ENCODE results near the gene HK3.
"Not testable (repeated sequence)": the region's sequence is repeated elsewhere in the genome, so short reads cannot be mapped to it uniquely, and the experiment has no call there.

HK3 gene

GRCh38 chr5:176870644-176871043, 28.5 kb downstream of the HK3 start:
- in situ Hi-C loops (cut with MboI; ENCODE audit: low sequenced_read_pairs) = not testable (repeated sequence)

GRCh38 chr5:176870110-176870591, 29.0 kb downstream of the HK3 start:
- in situ Hi-C loops (cut with MboI; ENCODE audit: low sequenced_read_pairs) = no loop called here

DNA sequence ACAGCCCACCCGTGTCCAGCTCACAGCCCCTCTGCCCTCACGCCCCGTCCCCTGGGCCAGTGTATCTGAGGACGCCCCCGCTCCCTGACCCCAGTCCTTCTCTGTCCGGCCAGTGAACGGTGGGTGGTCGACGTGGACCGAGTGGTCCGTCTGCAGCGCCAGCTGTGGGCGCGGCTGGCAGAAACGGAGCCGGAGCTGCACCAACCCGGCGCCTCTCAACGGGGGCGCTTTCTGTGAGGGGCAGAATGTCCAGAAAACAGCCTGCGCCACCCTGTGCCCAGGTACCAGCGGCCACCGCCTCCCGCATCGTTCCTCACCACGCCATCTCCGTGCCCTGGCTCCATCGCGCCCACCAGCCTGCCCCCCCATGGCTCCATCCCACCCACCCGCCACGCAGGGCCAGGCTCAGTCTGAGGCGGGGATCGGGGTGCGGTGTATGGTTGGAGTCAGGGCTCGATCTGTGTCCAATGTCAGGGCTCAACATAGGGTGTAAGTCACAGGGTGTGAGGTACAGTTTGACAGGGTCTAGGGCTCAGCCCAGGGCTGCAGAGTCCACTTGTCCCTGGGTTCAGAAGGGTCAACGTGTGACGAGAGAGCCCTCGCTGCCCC, 29.5 kb downstream of the HK3 start:
- in situ Hi-C loops (cut with MboI; ENCODE audit: low sequenced_read_pairs) = no loop called here

DNA sequence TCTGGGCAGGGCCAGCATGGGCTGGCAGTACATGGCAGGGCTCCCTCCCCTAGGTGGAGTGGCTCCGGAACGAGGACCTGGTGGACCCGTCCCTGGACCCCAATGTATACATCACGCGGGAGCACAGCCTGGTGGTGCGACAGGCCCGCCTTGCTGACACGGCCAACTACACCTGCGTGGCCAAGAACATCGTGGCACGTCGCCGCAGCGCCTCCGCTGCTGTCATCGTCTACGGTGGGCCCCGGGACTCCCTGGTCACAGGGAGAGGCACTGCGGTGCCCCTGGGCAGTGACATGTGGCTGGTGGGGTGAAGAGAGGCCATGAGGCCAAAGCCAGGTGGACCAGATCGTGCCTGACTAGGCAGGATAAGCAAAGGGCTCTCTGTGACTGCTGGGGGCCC, 30.4 kb downstream of the HK3 start:
- in situ Hi-C loops (cut with MboI; ENCODE audit: low sequenced_read_pairs) = no loop called here

DNA sequence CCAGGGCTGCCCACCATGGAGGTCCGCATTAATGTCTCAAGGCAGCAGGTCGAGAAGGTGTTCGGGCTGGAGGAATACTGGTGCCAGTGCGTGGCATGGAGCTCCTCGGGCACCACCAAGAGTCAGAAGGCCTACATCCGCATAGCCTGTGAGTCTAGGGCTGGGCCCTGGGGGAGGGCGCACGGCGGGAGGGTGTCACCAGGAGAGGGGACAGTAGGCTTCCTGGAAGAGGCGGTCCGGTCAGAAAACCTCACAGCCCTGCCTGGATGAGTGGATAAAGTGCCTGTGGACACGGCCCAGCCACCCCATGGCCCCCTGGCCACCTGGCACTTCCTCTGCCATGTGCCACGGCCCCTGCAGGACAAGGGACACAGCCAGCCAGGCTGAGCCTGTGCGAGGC, 31.0 kb downstream of the HK3 start:
- in situ Hi-C loops (cut with MboI; ENCODE audit: low sequenced_read_pairs) = no loop called here

DNA sequence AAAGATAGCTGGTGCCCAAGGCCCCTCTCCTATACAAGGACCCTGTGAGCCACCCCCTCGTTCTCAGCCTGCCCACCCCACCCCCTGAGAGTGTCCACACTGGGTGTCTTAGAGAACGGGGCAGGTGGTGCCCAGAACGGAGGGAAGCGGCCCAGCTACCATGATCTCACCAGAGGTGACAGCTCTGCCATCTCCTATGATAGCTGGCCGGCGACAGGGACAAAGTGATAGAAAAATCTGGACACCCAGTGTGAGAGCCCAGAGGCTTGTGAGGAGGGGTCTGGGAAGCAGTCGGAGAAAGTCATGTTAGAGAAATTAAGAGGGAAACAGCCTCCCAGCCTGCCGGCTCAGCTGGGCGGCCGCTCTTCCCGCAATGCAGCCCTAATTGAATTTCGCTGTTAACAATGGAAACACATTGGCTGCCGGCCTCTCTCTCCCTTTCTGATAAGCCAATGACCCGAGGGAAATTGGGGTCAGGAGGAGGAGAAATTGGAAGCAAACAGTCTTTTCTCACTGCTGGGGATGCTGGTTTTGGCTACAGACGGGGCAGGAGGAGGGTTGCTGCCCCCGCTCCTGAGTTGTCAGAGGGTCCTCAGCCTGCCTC, 32.3 kb downstream of the HK3 start:
- in situ Hi-C loops (cut with MboI; ENCODE audit: low sequenced_read_pairs) = no loop called here

DNA sequence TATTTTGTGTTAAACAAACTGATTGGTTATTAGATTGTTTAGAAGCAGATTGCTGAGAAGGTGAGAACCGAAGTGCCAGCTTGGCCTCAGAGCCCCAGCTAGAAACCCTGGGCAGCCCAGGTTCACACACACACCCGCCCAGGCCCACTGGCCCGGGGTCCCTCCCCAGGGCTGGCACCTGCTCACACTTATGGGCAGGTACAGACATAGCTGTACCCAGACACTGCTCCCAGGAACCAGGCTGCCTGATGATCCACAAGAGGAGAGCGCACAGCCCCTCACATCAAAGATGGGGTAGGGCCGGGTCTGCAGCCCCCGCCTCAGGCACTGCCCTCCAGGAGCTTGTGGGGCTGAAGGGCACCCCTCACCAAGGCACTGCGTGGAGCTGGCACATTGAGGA, 33.2 kb downstream of the HK3 start:
- in situ Hi-C loops (cut with MboI; ENCODE audit: low sequenced_read_pairs) = no loop called here

GRCh38 chr5:176864755-176865154, 34.4 kb downstream of the HK3 start:
- in situ Hi-C loops (cut with MboI; ENCODE audit: low sequenced_read_pairs) = no loop called here

DNA sequence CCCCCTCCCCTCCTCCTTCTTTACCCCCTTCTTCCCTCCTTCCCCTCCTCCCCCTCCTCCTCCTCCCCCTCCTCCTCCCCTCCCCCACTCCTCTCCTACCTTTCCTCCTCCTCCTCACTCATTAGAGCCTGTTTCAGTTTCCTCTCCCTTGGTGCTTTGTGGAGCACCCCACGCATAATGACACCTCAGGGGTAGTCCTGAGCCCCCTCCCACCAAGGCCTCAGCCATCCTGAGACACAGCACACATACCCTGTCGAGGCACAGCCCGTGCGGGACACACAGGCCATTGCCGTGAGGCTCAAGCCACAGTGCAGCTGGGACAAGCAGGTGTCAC, 35.4 kb downstream of the HK3 start:
- in situ Hi-C loops (cut with MboI; ENCODE audit: low sequenced_read_pairs) = no loop called here

DNA sequence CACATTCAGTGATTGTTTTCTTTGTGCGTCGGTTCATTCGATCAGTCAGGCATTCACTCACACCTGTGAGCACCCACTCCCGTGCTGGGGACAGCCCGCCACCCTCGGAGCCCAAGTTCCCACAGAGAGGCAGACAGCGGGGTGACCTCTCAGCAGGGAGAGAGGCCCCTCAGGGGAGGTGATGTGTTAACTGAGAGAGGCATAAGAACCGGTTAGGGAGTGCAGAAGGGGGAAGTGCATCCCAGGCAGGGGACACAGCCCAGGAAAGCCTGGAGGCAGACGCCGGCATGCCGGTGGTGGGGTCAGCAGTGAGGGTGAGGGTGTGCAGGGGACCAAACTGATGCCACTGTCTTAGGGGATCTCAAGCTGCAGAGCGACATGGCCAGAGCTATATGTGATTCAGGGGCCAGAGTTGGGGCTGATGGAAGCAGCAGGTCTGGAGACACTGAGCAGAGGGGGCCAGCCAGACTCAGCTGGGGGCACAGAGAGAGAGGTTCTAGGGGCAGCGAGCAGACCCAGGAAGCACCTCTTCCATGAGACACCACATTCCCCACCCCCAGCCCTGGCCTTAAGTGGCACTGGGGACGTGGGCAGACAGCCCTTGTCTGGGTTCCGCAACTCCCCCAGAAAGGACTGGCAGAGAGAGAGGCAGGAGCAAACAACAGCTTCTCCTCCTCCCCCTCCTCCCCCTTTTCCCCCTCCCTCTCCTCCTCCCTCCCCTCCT, 35.9 kb downstream of the HK3 start:
- in situ Hi-C loops (cut with MboI; ENCODE audit: low sequenced_read_pairs) = no loop called here

DNA sequence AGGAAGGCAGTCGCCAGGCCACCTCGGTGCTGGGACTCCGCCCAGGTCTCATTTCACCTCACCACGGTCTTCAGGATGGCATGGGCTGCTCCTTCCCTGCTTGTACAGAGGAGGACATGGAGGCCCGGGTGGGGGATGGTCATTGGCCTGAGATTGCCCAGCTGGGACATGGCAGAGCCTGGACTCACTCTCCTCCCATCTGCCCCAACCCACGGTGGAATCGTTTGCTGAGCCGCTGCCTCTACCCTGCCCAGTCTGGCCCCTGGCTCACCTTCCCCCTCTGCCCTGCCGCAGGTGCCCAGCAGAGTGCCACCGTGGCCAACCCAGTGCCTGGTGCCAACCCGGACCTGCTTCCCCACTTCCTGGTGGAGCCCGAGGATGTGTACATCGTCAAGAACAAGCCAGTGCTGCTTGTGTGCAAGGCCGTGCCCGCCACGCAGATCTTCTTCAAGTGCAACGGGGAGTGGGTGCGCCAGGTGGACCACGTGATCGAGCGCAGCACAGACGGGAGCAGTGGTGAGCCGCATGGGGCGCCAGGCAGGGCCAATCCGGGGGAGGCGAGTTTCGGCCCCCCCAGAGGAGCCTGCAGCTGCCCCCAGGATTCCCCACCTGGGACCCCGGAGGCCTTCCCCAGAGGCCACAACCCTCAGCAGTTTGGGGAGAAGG, 36.7 kb downstream of the HK3 start:
- in situ Hi-C loops (cut with MboI; ENCODE audit: low sequenced_read_pairs) = no loop called here

GRCh38 chr5:176861276-176861675, 37.9 kb downstream of the HK3 start:
- in situ Hi-C loops (cut with MboI; ENCODE audit: low sequenced_read_pairs) = no loop called here

DNA sequence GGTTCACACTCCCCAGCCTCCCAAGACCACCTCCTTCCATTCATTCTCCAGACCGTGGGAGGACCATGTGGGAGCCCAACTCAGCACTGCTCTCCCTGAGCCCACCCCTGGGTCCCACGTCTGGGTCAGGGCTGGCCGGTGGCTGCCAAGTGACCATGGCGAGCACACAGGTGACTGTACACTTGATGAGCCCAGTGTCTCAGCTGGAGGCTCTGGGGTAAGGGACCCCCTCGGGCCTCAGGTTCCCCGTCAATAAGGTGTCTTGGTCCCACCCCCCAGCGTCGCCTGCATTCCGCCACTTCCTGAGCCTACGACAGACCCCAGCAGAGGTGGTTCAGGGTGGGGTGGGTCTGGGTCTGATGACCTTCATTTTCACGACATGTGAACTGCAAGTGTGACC, 38.8 kb downstream of the HK3 start:
- in situ Hi-C loops (cut with MboI; ENCODE audit: low sequenced_read_pairs) = no loop called here

- in situ Hi-C loops (cut with MboI; ENCODE audit: low sequenced_read_pairs) = no loop called here
These were observed 39.2 kb downstream of the HK3 start for GRCh38 chr5:176859916-176860315.

DNA sequence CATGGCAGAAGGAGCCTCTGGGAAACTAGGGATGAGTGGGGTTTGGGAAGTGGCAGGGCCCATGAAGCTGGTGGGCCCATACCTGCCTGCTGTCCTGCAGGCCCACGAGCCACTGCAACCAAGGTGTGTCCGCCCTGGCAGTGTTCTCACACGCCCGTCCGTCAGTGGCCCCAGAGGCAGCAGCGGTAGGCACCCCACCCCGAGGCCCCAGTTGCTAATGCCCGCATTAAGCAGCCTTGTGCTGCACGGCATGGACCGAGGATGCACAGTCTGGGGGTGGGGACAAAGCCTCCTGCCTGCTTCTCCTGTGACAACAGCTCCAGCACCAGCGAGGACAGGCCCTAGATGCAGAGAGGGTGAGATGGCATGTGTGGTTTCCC, 41.3 kb downstream of the HK3 start:
- in situ Hi-C loops (cut with MboI; ENCODE audit: low sequenced_read_pairs) = no loop called here

DNA sequence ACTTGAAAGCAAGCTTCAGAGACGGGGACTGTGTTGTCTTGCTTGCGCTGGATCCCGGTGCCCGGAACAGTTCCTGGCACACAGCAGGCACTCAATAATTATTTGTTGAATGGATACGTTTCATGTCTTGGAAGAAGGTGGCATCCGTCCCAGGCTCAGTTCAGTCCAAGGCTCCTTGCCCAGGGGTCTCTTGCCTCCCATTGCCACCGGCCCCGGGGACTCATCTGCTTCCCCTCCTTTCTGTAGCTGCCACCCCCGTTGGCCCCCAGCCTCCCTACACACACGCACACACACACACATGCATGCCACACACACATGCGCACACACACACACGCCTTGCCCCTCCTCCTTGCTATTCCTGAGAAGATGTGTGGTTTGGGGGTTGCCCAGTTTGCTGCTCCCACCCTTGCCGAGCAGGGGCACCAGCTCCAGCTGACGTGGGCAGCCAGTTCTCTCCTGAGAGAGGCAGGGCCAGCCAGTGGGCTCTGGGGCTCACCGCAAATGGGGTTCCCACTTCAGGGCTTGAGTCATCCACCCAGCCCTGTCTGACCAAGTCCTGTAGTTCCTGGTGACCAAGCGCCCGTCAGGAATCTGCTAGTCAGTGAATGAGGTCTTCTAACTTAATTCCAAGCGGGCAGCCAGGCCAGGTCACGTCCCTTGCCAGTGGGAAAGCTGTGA, 41.8 kb downstream of the HK3 start:
- in situ Hi-C loops (cut with MboI; ENCODE audit: low sequenced_read_pairs) = no loop called here

GRCh38 chr5:176856746-176857145, 42.4 kb downstream of the HK3 start:
- in situ Hi-C loops (cut with MboI; ENCODE audit: low sequenced_read_pairs) = no loop called here

GRCh38 chr5:176855598-176855997, 43.5 kb downstream of the HK3 start:
- in situ Hi-C loops (cut with MboI; ENCODE audit: low sequenced_read_pairs) = no loop called here

GRCh38 chr5:176854164-176854563, 45.0 kb downstream of the HK3 start:
- in situ Hi-C loops (cut with MboI; ENCODE audit: low sequenced_read_pairs) = no loop called here

GRCh38 chr5:176853151-176853778, 45.9 kb downstream of the HK3 start:
- in situ Hi-C loops (cut with MboI; ENCODE audit: low sequenced_read_pairs) = no loop called here
